Esophagus muscularis mucosa (tissue), 4 donors: Measurements from ENCODE around the gene UBE2E2.
"Not testable (repeated sequence)": the region's sequence is repeated elsewhere in the genome, so short reads cannot be mapped to it uniquely, and the experiment has no call there.

Experiments
- CTCF ChIP-seq, 3 experiments: fragments of 200-600 bp in 2 of 3; fragments of 450-650 bp in 1 of 3; sonication (generic) in 2 of 3; IDR thresholded peaks; one replicate each; pipeline ENCODE4 v1.5.1; 2017 to 2019; ENCODE audit warnings: antibody characterized with exemption in 3 of 3, mild to moderate bottlenecking in 2 of 3, moderate library complexity in 1 of 3
- EP300 ChIP-seq: sonication (generic); formaldehyde crosslinking; IDR thresholded peaks from one replicate; pipeline ENCODE4 v1.6.1; 2017; ENCODE audit warnings: antibody characterized with exemption
- POLR2A ChIP-seq: fragments of 450-650 bp; IDR thresholded peaks from one replicate; pipeline ENCODE4 v1.6.1; 2017; ENCODE audit warnings: antibody characterized with exemption, moderate library complexity, mild to moderate bottlenecking, low read depth
- POLR2AphosphoS5 ChIP-seq, 2 donors: sonication (generic); formaldehyde crosslinking; IDR thresholded peaks; one replicate each; pipeline ENCODE4 v1.6.1; 2017; ENCODE audit warnings: antibody characterized with exemption in 2 of 2

- not testable (repeated sequence) for TF ChIP-seq CTCF (IDR thresholded peaks at IDR 0.05); POLR2AphosphoS5 (IDR thresholded peaks at IDR 0.05); EP300; POLR2A
These were observed 146.3 kb downstream of the UBE2E2 start for GRCh38 chr3:23349444-23349843.
